Gastroesophageal sphincter (tissue), 4 donors: ENCODE data around the gene HMOX2. TPM values are rescaled to one million over a fixed set of nuclear protein-coding genes. Genes with fewer than 3 reads are reported as not detected.
A peak's percentile ranks its signal among the peaks of the same experiment; 100 is the strongest.

Experiments
- ATAC-seq: fragments of 150-250 bp; one replicate; pipeline ENCODE4 v1.9.1; 2016; ENCODE audit warnings: mild to moderate bottlenecking, moderate library complexity
- H3K27ac ChIP-seq, 4 donors: fragments of 200-600 bp; sonication (generic) in 3 of 4; 1 replicate in 3 of 4; 2 replicates in 1 of 4; pipeline ENCODE4 v1.5.1; 2016 to 2019
- H3K27me3 ChIP-seq: fragments of 200-600 bp; sonication (generic); one replicate; pipeline ENCODE4 v1.5.1; 2019
- H3K36me3 ChIP-seq, 2 donors: fragments of 200-600 bp; sonication (generic); one replicate each; pipeline ENCODE4 v1.5.1; 2019; ENCODE audit warnings: control low read depth in 1 of 2
- H3K4me1 ChIP-seq, 3 donors: fragments of 200-600 bp; sonication (generic); 1 replicate in 2 of 3; 2 replicates in 1 of 3; pipeline ENCODE4 v1.5.1; 2016 to 2019; ENCODE audit warnings: control low read depth in 2 of 3
- H3K4me3 ChIP-seq, 2 donors: fragments of 200-600 bp; sonication (generic); one replicate each; pipeline ENCODE4 v1.5.1; 2019; ENCODE audit warnings: mild to moderate bottlenecking in 1 of 2, moderate library complexity in 1 of 2
- H3K9me3 ChIP-seq, 3 donors: fragments of 200-600 bp; sonication (generic); one replicate each; pipeline ENCODE4 v1.5.1; 2017 to 2019; ENCODE audit warnings: control low read depth in 2 of 3
- EP300 ChIP-seq: sonication (generic); formaldehyde crosslinking; IDR thresholded peaks from one replicate; pipeline ENCODE4 v1.6.1; 2017; ENCODE audit warnings: antibody characterized with exemption, mild to moderate bottlenecking
- POLR2A ChIP-seq, 2 donors: fragments of 450-650 bp; IDR thresholded peaks; one replicate each; pipeline ENCODE4 v1.6.1; 2017; ENCODE audit warnings: antibody characterized with exemption in 2 of 2, mild to moderate bottlenecking in 2 of 2, moderate library complexity in 1 of 2
- POLR2AphosphoS5 ChIP-seq: sonication (generic); formaldehyde crosslinking; IDR thresholded peaks from one replicate; pipeline ENCODE4 v1.6.1; 2017; ENCODE audit warnings: antibody characterized with exemption
- WGBS, 2 donors: methylation state at CpG; one replicate each; pipeline ENCODE4 v1.1.5; 2018; ENCODE audit warnings: low coverage in 1 of 2; 5-methylcytosine and 5-hydroxymethylcytosine counted together
- total RNA-seq, 4 donors: library from RNA; depleted of rRNA; stranded (reverse); fragments of >200 nt; gene quantifications; one replicate each; pipeline ENCODE4 v1.1.0, GENCODE V29; 2016
- TF ChIP-seq, protein P1 (sequence below), 4 experiments: fragments of 200-600 bp in 2 of 4; fragments of 450-650 bp in 2 of 4; sonication (generic) in 1 of 4; IDR thresholded peaks; one replicate each; pipeline ENCODE4 v1.5.1; 2017 to 2019; ENCODE audit warnings: antibody characterized with exemption in 4 of 4, mild to moderate bottlenecking in 2 of 4, moderate library complexity in 2 of 4

The HMOX2 gene
- total RNA-seq, 4 donors from 2014 or later: 26.3 to 66.3 (median 36.2) TPM

GRCh38 chr16:4536391-4537106 lies 60.4 kb downstream of the HMOX2 start:
- 82 to 90% methylated on average over 10 to 15 of the region's 15 CpGs for WGBS, 2 donors
- peaks cover 0 to 10% (median 0%) of the 10 kb centered on the region in 3 donors for H3K9me3 ChIP-seq
- no peak for TF ChIP-seq POLR2A (IDR thresholded peaks at IDR 0.05)
- no peak for TF ChIP-seq EP300
- TF ChIP-seq POLR2AphosphoS5: no peak
- TF ChIP-seq, protein P1, sequence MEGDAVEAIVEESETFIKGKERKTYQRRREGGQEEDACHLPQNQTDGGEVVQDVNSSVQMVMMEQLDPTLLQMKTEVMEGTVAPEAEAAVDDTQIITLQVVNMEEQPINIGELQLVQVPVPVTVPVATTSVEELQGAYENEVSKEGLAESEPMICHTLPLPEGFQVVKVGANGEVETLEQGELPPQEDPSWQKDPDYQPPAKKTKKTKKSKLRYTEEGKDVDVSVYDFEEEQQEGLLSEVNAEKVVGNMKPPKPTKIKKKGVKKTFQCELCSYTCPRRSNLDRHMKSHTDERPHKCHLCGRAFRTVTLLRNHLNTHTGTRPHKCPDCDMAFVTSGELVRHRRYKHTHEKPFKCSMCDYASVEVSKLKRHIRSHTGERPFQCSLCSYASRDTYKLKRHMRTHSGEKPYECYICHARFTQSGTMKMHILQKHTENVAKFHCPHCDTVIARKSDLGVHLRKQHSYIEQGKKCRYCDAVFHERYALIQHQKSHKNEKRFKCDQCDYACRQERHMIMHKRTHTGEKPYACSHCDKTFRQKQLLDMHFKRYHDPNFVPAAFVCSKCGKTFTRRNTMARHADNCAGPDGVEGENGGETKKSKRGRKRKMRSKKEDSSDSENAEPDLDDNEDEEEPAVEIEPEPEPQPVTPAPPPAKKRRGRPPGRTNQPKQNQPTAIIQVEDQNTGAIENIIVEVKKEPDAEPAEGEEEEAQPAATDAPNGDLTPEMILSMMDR (IDR thresholded peaks at IDR 0.05): no peak
- H3K27ac ChIP-seq: peak overlapping the region in 2 of 4 donors; percentile 87 to 95
- peaks cover 0 to 17% of the 10 kb centered on the region in 2 donors for H3K36me3 ChIP-seq
- H3K4me1 ChIP-seq: peaks cover 0 to 30% (median 9%) of the 10 kb centered on the region in 3 donors
- H3K4me3 ChIP-seq: no peak overlapping the region
- ATAC-seq: no peak
- H3K27me3 ChIP-seq: no peaks in the 10 kb centered on the region

GRCh38 chr16:4537376-4538343 lies 61.5 kb downstream of the HMOX2 start:
- Histone ChIP-seq H3K4me1 (peaks cover 0 to 30% (median 9%) of the 10 kb centered on the region in 3 donors), H3K4me3 (peak overlapping the region; percentile 49 to 95), H3K27ac (peak overlapping the region; percentile 68 to 95 (median 91)), H3K9me3 (peaks cover 0 to 10% (median 0%) of the 10 kb centered on the region in 3 donors), H3K27me3 (no peaks in the 10 kb centered on the region), H3K36me3 (peaks cover 0 to 6% of the 10 kb centered on the region in 2 donors)
- TF ChIP-seq, protein P1 (IDR thresholded peaks at IDR 0.05): no peak
- TF ChIP-seq EP300: no peak
- TF ChIP-seq POLR2A (IDR thresholded peaks at IDR 0.05): no peak
- TF ChIP-seq POLR2AphosphoS5: no peak
- peak; percentile 28 for ATAC-seq
- 0 to 41% methylated on average over 5 to 9 of the region's 75 CpGs for WGBS, 2 donors

- peaks cover 0 to 10% (median 0%) of the 10 kb centered on the region in 3 donors for H3K9me3 ChIP-seq
- H3K4me3 ChIP-seq: peak within 1 kb of the TSS; percentile 49 to 95
- H3K27ac ChIP-seq: peak within 1 kb of the TSS; percentile 68 to 95 (median 91)
- no peaks in the 10 kb centered on the region for H3K27me3 ChIP-seq
- peak; percentile 97 for ATAC-seq
- H3K4me1 ChIP-seq: peaks cover 0 to 30% (median 9%) of the 10 kb centered on the region in 3 donors
- no peaks in the 10 kb centered on the region for H3K36me3 ChIP-seq
- 100% methylated on average over 1 to 2 of the region's 67 CpGs for WGBS, 2 donors
- no peak for TF ChIP-seq EP300
- TF ChIP-seq, protein P1 (IDR thresholded peaks at IDR 0.05): peak in 2 of 4 experiments; percentile 14 to 43
- TF ChIP-seq POLR2A (IDR thresholded peaks at IDR 0.05): peak; percentile 60 to 76
- peak; percentile 86 for TF ChIP-seq POLR2AphosphoS5
These were observed 62.4 kb downstream of the HMOX2 start, which contains the start of gene CDIP1 for GRCh38 chr16:4538350-4539235. CDIP1 (minus strand) TSS chr16:4538773; CDS start chr16:4514130, 24,643 bp downstream.

- TF ChIP-seq POLR2A (IDR thresholded peaks at IDR 0.05) (no peak), EP300 (no peak), POLR2AphosphoS5 (no peak)
- TF ChIP-seq, protein P1 (IDR thresholded peaks at IDR 0.05): no peak
- no peaks in the 10 kb centered on the region for H3K27me3 ChIP-seq
- H3K36me3 ChIP-seq: no peaks in the 10 kb centered on the region
- ATAC-seq: no peak
- WGBS, 2 donors: 100% methylated on average over 2 of the region's 2 CpGs; no CpG with 5 or more reads in 1 of the 2 donors
- H3K27ac ChIP-seq: no peak overlapping the region
- no peak overlapping the region for H3K4me3 ChIP-seq
- H3K4me1 ChIP-seq: peaks cover 0 to 30% (median 9%) of the 10 kb centered on the region in 3 donors
- H3K9me3 ChIP-seq: peaks cover 0 to 10% (median 0%) of the 10 kb centered on the region in 3 donors
These were observed 63.6 kb downstream of the HMOX2 start for GRCh38 chr16:4539716-4540284.
